Transverse colon (tissue), 4 donors: Measurements from ENCODE around the gene CES3. TPM values are rescaled to one million over a fixed set of nuclear protein-coding genes. Genes with fewer than 3 reads are reported as not detected.

ENCODE experiments used
- DNase-seq: peaks from one replicate; pipeline ENCODE4 v3.0.0-alpha.2; 2019
- H3K27ac ChIP-seq, 4 donors: fragments of 200-600 bp; sonication (generic); 2 replicates each; pipeline ENCODE4 v1.5.1; 2016 to 2018; ENCODE audit warnings: inconsistent platforms in 4 of 4
- H3K27me3 ChIP-seq: fragments of 200-600 bp; sonication (generic); 2 replicates; pipeline ENCODE4 v1.5.1; 2017; ENCODE audit warnings: inconsistent platforms
- H3K36me3 ChIP-seq, 4 donors: fragments of 200-600 bp; sonication (generic); 2 replicates each; pipeline ENCODE4 v1.5.1; 2017 to 2019; ENCODE audit warnings: inconsistent platforms in 4 of 4
- H3K4me1 ChIP-seq, 4 donors: fragments of 200-600 bp; sonication (generic); 2 replicates each; pipeline ENCODE4 v1.5.1; 2017 to 2020; ENCODE audit warnings: inconsistent platforms in 4 of 4
- H3K4me3 ChIP-seq, 4 donors: fragments of 200-600 bp; sonication (generic); 1 replicate in 1 of 4; 2 replicates in 3 of 4; pipeline versions ENCODE4 v1.5.1 to v1.6.1; 2017 to 2019; ENCODE audit warnings: inconsistent platforms in 4 of 4
- H3K9me3 ChIP-seq, 2 donors: fragments of 200-600 bp; sonication (generic); 2 replicates each; pipeline ENCODE4 v1.5.1; 2017 to 2019; ENCODE audit warnings: inconsistent platforms in 2 of 2
- CTCF ChIP-seq, 5 experiments: fragments of 200-600 bp in 3 of 5; fragments of 450-650 bp in 2 of 5; sonication (generic) in 3 of 5; IDR thresholded peaks; 1 replicate in 2 of 5; 2 replicates in 3 of 5; pipeline ENCODE4 v1.5.1; 2016 to 2017; ENCODE audit warnings: antibody characterized with exemption in 5 of 5, inconsistent platforms in 3 of 5, mild to moderate bottlenecking in 2 of 5, moderate library complexity in 1 of 5
- EP300 ChIP-seq: sonication (generic); formaldehyde crosslinking; IDR thresholded peaks from one replicate; pipeline ENCODE4 v1.6.1; 2017; ENCODE audit warnings: antibody characterized with exemption, low read depth
- POLR2A ChIP-seq: fragments of 450-650 bp; IDR thresholded peaks from one replicate; pipeline ENCODE4 v1.6.1; 2016; ENCODE audit warnings: antibody characterized with exemption, mild to moderate bottlenecking, moderate library complexity
- POLR2AphosphoS5 ChIP-seq, 3 donors: sonication (generic); formaldehyde crosslinking; IDR thresholded peaks; one replicate each; pipeline ENCODE4 v1.6.1; 2016; ENCODE audit warnings: antibody characterized with exemption in 3 of 3
- WGBS, 2 donors: methylation state at CpG; one replicate each; pipeline ENCODE4 v1.1.5; 2018; ENCODE audit warnings: low coverage in 1 of 2; 5-methylcytosine and 5-hydroxymethylcytosine counted together
- in situ Hi-C, 4 donors: fragments of 200-750 bp; cut with MboI; loops; one replicate each; pipeline versions ENCODE4 v1.15.0 to v1.15.1; 2017; ENCODE audit warnings: low sequenced_read_pairs in 3 of 4, low pct_ligation_motif_present in 1 of 4, low pct_unique_long_range_greater_than_20kb in 1 of 4
- intact Hi-C: fragments of 100-400 bp; cut with DNase I; formaldehyde crosslinking; loops from one replicate; pipeline ENCODE4 v1.15.1; 2023; ENCODE audit warnings: low total_unique reads
- total RNA-seq, 4 donors: library from RNA; depleted of rRNA; stranded (reverse); fragments of >200 nt; gene quantifications; one replicate each; pipeline ENCODE4 v1.1.0, GENCODE V29; 2016

Gene CES3
- total RNA-seq, 4 donors from 2014 or later = 247 to 616 (median 291) TPM

- intact Hi-C loops = no loop called here
- DNase-seq = peak; percentile 68
- peak in 4 of 5 experiments; percentile 10 to 44 (median 28) for TF ChIP-seq CTCF (IDR thresholded peaks at IDR 0.05)
- TF ChIP-seq POLR2AphosphoS5 (IDR thresholded peaks at IDR 0.05) = no peak
- Histone ChIP-seq H3K36me3 (no peaks in the 10 kb centered on the region), H3K4me1 (peaks cover 4 to 17% (median 13%) of the 10 kb centered on the region in 4 donors), H3K4me3 (peak overlapping the region; percentile 19 to 52 (median 40)), H3K27me3 (peaks cover 29% of the 10 kb centered on the region), H3K9me3 (no peaks in the 10 kb centered on the region), H3K27ac (peak overlapping the region; percentile 5 to 35 (median 16))
- 0% methylated on average over 15 of the region's 70 CpGs; no CpG with 5 or more reads in 1 of the 2 donors for WGBS, 2 donors
- in situ Hi-C loops = loop anchor here in 1 of 4 donors (10.0 kb wide), 1 partner anchor 141 kb away; the partner anchor contains the start of genes B3GNT9, FBXL8 and TRADD
Measured at GRCh38 chr16:67013823-67014633, 53.0 kb downstream of the CES3 start.

- H3K4me1 ChIP-seq = peaks cover 4 to 17% (median 13%) of the 10 kb centered on the region in 4 donors
- in situ Hi-C loops (loop anchor here in 1 of 4 donors (10.0 kb wide), 1 partner anchor 140 kb away; the partner anchor contains the start of genes B3GNT9, FBXL8 and TRADD), intact Hi-C loops (no loop called here)
- H3K9me3 ChIP-seq = no peaks in the 10 kb centered on the region
- H3K4me3 ChIP-seq = peak overlapping the region in 1 of 4 donors; percentile 52
- peaks cover 29% of the 10 kb centered on the region for H3K27me3 ChIP-seq
- 56 to 71% methylated on average over 3 to 6 of the region's 6 CpGs for WGBS, 2 donors
- no peak for TF ChIP-seq POLR2A
- TF ChIP-seq EP300 = no peak
- TF ChIP-seq CTCF (IDR thresholded peaks at IDR 0.05) = no peak
- no peak for TF ChIP-seq POLR2AphosphoS5 (IDR thresholded peaks at IDR 0.05)
- no peak for DNase-seq
- H3K27ac ChIP-seq = peak overlapping the region in 1 of 4 donors; percentile 5
- no peaks in the 10 kb centered on the region for H3K36me3 ChIP-seq
Measured at GRCh38 chr16:67014634-67015312, 53.7 kb downstream of the CES3 start.

DNA sequence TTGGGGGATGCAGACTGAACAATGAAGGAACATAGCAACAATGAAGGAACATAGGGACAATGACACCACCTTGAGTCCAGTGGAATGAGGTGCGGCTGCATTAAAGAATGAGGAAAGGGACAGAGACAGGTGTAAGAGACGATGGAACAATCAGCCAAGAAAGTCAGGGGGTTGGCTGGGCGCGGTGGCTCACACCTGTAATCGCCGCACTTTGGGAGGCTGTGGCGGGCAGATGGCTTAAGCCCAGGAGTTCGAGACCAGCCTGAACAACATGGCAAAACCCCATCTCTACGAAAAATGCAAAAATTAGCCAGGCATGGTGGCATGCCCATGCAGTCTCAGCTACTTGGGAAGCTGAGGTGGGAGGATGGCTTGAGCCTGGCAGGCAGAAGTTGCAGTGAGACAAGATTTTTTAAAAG, 54.3 kb downstream of the CES3 start:
- in situ Hi-C loops (loop anchor here in 1 of 4 donors (10.0 kb wide), 1 partner anchor 139 kb away; the partner anchor contains the start of genes B3GNT9, FBXL8 and TRADD), intact Hi-C loops (no loop called here)
- H3K9me3 ChIP-seq = no peaks in the 10 kb centered on the region
- TF ChIP-seq POLR2A (no peak), EP300 (no peak), CTCF (IDR thresholded peaks at IDR 0.05) (no peak), POLR2AphosphoS5 (IDR thresholded peaks at IDR 0.05) (no peak)
- DNase-seq = peak; percentile 18
- H3K4me1 ChIP-seq = peaks cover 4 to 17% (median 13%) of the 10 kb centered on the region in 4 donors
- no peak overlapping the region for H3K4me3 ChIP-seq
- H3K27ac ChIP-seq = no peak overlapping the region
- no peaks in the 10 kb centered on the region for H3K36me3 ChIP-seq
- H3K27me3 ChIP-seq = peaks cover 29% of the 10 kb centered on the region
- 75% methylated on average over 9 of the region's 9 CpGs; no CpG with 5 or more reads in 1 of the 2 donors for WGBS, 2 donors

DNA sequence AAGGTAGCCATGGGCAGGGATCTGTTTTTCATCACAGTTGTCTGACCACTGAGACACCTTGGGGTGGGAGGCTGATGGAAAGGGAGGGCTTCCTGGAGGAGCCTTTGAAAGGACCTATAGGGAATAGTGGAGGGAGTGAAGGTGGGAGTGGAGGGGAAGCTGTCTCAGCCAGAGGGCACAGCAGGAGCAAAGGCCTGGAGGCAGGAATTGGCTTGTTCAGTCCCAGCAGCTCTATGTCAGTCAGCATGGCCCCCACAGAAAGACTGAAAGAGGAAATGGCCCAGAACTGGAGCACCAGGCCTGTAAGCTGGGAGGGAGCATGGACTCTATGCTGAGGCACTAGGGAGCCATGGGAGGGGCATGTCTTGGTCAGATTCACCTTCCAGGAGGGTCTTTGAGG, 55.1 kb downstream of the CES3 start:
- no peak for DNase-seq

More for the DNA sequence above, 55.1 kb downstream of the CES3 start:
- no peak overlapping the region for H3K4me3 ChIP-seq
- intact Hi-C loops = no loop called here
- peaks cover 29% of the 10 kb centered on the region for H3K27me3 ChIP-seq
- in situ Hi-C loops = loop anchor here in 1 of 4 donors (10.0 kb wide), 1 partner anchor 139 kb away; the partner anchor contains the start of genes B3GNT9, FBXL8 and TRADD
- TF ChIP-seq POLR2A (no peak), POLR2AphosphoS5 (IDR thresholded peaks at IDR 0.05) (no peak), EP300 (no peak), CTCF (IDR thresholded peaks at IDR 0.05) (no peak)
- no peaks in the 10 kb centered on the region for H3K9me3 ChIP-seq
- no peaks in the 10 kb centered on the region for H3K36me3 ChIP-seq
- H3K27ac ChIP-seq = no peak overlapping the region
- peaks cover 4 to 17% (median 13%) of the 10 kb centered on the region in 4 donors for H3K4me1 ChIP-seq
